CD4-positive, alpha-beta T cell treated with Interleukin-2 at 100 ng/mL for 4 hours (primary cell): ENCODE measurements around the gene CDR2.
"Not testable (repeated sequence)": the region's sequence is repeated elsewhere in the genome, so short reads cannot be mapped to it uniquely, and the experiment has no call there.

ENCODE experiments used
- DNase-seq: peaks from one replicate; pipeline ENCODE4 v3.0.0-alpha.2; 2020; ENCODE audit warnings: low spot score

The CDR2 gene

DNA sequence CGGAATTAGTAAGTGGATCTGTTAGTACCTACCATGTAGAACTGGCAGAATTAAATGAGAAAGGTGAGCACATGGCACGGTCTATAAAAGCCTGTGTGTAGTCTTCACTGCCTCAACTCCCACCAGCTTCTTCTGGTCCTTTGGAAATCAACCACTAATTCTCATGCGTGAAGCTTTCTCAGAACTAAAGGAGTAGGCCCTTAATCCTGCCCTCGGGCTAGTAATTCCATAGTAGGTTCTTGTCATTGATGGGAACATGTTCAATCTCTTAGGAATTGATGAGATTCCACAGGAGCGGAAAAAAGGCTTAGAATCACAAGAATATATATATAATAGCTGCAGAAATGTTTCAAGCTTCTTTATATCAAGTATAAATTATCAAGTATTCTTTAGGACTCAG is 21.7 kb downstream of the CDR2 start:
- no peak for DNase-seq

DNA sequence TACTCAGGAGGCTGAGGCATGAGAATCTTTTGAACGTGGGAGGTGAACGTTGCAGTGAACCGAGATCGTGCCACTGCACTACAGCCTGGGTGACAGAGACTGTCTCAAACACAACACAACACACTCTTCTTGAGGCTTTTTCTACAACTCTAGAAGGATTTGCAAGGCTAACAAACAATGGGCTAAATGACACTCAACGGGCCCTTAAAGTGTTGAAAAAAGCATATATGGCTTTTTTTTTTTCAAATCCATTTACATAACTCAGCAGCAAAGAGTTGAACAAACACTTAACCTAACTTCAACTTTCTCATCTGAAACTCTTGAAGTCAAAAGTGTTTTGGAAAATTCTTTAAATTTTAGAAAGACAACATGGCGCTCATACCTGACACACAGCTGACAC is 22.3 kb downstream of the CDR2 start:
- DNase-seq: no peak

DNA sequence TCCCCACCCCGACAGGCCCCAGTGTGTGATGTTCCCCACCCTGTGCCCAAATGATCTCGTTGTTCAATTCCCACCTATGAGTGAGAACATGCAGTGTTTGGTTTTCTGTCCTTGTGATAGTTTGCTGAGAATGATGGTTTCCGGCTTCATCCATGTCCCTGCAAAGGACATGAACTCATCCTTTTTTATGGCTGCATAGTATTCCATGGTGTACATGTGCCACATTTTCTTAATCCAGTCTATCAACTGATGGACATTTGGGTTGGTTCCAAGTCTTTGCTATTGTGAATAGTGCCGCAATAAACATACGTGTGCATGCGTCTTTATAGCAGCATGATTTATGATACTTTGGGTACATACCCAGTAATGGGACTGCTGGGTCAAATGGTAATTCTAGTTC is 23.4 kb downstream of the CDR2 start:
- DNase-seq: not testable (repeated sequence)

DNA sequence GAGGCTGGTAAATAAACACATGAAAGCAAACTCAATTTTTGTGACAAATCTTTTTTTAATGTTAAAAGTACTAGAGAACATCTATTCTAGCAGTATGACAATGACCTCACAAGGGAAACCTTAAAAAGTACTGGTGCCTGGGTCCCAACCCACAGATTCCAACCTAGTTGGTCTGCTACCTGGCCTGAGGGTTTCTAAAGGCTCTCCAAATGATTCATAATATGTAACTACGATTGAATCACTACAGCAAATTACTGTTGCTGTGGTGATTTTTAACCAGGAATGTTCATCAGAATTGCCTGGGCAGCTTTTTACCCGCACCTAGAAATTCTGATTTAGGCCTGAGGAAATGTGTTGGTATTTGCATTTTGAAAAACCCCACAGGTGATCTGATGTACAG is 26.1 kb downstream of the CDR2 start:
- DNase-seq: no peak

DNA sequence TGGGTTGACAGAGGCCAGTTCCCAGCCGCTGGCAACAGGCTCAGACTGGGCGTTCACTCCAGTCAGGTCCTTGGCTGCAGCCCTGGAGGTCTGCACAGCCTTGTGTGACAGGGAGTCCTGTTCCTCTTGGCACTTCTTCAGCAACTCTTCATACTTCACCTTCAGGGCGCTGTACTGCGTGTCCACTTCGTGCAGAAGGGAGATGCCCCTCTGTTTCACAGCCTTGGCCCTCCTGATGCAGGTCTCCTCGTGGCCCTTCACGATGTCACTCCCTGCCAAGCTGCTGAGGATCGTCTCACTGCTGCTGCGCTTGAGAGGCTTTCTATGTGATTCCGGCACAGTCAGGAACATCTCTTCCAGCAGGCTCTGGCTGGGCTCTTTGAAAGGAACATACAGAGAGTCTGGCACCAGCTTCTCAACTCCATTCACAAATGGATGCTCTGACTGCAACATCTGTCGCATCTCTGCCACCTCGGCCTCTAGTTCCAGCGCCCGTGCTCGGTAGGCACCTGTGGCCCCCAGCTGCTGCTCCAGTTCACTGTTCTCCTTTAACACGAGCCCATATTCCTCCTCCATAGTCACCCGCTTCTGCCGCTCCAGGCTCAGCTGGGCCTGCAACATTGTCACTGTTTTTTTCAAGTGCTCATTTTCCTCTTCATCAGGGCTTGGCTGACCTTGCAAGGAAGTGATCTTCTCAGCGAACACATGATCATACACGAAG is 27.2 kb downstream of the CDR2 start:
- no peak for DNase-seq

DNA sequence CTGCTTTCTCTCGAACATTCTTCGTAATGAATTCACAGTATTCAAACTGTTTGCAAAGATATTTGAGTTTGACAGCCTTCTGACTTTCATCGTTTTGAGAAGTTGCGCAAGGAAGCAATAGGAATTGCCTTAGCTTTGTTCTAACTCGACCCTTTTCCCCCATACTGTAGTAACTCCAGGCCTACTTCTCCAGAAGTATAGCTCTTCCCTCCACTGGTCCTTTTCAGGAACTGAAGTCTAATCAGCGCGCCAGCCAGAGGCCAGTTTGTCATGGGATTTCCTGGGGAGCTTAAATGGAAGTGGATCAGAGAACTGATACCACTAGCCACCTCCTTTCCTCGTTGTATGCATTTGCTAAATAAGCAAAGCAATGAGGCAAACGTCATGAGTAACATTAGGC is 27.9 kb downstream of the CDR2 start:
- DNase-seq: no peak

DNA sequence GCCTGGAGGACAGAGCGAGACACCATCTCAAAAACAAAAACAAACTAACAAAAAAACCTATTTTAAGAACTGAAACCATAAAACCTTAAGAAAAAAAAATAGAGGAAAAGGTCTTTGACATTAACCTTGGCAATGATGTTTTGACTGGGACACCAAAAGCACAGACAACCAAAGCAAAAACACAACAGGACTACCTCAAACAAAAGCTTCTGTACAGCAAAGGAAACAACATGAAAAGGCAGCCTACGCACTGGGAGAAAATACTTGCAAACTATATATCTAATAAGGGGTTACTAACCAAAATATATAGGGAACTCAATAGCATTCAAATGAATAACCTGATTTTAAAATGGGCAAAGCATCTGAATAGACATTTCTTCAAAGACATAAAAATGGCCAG is 32.3 kb downstream of the CDR2 start:
- DNase-seq: no peak

DNA sequence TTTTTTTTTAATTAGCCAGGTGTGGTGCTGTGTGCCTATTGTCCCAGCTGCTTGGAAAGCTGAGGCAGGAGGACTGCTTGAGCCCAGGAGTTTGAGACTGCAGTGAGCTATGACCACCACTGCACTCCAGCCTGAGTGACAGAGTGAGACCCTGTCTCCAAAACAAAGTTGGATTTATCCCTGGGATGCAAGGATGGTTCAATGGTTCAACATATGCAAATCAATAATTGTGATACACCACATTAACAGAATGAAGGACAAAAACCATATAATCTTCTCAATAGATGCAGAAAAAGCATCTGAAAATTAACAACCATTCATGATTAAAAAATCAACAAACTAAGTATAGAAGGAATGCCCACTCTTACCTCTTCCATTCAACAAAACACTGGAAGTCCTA is 33.5 kb downstream of the CDR2 start:
- DNase-seq: no peak

DNA sequence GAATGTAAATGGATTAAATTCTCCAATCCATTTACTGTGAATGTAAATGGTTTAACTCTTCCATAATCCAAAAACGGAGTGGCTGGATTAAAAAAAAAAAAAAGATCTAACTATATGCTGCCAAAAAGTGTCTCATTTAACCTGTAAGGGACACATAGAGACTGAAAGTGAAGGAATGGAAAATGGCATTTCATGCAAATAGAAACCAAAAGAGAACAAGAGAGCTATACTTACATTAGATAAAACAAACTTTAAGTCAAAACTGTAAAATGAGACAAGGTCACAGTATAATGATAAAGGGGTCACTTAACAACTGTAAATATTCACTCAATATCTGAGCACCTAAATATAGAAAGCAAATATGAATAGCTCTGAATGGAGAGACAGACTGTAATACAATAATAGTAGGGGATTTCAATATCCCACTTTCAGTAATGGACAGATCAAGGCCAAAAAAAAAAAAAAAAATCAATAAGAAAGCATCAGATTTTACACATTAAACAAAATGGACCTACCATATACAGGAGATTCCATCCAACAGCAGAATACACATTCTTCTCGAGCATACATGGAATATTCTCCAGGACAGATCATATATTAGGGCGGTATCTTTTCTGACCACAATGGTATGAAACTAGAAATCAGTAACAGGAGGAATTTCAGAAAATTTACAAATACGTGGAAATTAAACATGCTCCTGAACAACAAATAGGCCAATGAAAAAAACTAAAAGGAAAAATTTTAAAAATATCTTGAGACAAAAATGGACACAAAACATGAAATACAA is 36.4 kb downstream of the CDR2 start:
- DNase-seq: no peak

DNA sequence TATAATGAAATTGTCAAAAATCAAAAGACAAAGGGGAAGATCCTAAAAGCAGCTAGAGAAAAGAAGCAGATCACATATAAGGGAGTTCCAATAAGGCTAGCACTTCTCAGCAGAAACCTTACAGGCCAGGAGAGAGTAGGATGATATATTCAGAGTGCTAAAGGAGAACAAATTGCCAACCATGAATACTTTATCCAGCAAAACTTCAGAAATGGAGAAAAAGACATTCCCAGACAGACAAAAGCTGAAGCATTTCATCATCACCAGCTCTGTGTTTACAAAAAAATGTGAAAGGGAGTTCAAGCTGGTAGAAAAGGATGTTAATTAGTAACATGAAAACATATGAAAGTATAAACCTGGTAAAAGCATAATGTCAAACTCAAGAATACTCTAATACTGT is 37.4 kb downstream of the CDR2 start:
- DNase-seq: no peak

DNA sequence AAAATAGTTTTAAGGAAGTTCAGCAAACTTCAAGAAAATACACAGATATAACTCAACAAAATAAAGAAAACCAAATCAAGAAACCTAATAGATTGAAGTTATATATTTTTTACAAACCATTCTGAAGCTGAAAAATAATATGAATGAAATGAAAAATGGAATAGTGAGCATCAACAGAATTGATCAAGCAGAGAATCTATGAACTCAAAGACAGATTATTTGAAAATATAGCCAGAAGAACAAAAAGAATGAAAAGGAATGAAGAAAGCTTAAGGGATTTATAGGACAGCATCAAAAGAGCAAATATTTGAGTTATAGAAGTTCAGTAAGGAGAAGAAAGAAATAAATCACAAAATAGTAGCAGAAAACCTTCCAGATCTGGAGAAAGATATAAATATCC is 37.8 kb downstream of the CDR2 start:
- DNase-seq: no peak

DNA sequence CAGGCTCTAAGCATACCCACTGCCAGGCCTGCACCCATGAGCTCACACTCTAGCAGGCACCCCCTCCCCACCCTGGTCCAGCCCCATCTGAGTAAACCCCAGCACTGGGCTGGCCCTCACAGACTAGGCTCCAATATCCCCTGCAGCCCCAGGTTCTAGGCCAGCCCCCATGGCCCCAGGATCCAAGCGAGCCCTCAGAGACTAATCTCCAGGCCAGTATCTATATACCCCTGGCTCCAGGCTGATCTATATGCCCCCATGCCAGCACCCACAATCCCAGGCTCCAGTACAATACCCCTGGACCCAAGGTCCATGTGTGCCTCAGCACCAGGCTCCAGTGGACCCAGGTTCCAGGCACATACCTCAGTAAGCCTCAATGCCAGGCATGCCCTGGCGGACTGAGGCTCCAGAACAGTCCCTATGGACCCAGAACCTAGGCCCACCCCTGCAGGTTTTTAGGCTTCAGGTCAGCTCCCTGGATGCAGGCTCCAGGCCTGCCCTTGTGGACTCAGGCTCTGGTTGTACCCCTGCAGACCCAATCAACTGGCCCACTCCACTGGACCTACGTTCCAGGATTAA is 38.7 kb downstream of the CDR2 start:
- no peak for DNase-seq

DNA sequence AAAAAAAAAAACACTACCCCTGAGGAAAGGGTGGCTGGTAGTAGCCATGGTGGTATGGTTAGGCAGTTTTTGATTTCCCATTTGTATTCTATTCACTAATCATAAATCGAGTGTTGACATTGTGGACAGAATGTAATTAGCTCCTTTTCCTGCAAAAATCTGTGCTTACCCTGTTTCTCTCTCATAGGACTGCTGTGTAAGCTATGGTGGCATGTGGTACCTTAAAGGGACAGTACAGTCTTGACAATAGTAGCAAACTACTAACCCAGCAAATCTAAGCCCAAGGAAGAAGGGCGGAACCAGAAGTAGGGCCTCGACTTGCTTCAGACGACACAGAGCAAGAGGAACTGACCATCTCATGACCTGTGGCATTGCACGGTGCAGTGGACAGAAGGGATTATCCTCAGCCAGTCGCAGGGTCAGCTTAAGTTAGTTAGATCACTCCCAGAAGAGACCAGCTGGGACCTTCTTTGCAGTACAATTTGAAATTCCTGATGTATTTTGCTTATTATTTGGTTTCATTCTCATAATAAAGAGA is 40.9 kb downstream of the CDR2 start:
- DNase-seq: no peak

DNA sequence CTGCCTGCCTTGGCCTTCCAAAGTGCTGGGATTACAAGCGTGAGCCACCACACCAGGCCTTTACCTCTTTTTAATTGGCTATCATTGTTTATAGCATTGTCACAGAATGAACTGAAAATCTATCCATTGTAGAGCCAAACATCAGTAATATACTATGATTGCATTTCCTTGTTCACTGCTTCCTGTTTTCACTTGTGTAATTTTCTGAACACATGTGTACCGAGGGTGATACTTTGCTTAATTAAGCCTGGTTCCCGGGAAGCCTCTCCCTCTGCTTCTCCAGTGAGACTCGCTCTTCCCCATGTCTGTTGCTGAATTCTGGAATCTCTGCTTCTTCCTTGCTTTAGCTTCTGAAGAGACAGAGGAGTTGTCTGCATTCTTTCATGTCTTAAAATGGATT is 44.1 kb downstream of the CDR2 start:
- DNase-seq: no peak

DNA sequence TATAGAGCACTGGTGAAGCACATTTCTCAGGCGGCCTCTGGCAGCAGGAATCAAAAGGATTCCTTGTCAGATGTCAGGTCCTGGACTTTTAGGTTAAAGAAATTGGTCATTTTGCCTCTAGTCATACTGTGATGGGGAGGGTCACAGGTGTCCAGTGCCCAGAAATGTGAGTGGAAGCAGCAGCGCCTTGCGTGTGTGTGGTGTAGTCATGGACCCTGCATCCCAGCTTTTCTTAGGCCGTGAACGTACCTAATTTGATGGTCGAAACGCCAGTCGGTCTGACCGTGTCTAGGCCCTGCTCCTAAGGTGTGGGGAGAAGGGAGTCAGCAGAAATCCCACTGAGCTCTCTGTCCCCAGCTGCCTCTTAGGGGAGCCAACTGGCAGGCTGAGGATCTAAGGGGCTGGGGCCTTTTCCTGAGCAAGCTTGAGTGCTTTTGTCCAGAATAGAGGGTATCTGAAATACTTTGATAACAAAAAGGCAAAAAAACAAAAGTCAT is 45.2 kb downstream of the CDR2 start:
- DNase-seq: no peak

DNA sequence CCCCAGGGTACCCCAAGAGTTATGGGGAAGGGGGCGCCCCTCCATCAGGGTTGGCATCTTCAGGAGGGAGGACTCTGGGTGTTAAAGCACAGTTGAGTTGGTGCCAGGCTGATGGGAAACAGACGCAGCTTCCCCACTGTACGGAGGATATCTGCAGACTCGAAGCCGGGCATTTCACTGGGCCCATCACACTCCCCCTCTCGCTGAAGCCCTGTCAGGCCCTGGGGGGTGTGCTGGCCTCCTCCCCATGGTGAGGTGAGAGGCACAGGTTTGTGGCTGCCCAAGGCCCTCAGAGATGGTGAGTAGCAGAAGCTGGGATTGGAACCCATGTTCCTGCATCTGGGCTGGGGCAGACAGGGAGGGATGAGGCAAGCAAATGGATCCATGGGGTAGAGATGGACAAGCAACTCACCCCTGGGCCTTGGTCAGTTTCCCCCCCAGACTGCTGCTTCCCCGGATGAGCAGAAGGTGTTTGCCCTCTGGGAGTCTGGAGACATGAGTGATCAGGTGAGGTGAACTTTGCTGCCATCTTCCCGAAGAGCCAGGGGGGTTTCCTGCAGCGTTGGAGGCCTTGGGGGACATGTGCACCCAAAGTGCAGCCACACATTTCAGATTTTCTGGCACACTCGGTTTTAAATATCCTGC is 46.2 kb downstream of the CDR2 start:
- DNase-seq: no peak

DNA sequence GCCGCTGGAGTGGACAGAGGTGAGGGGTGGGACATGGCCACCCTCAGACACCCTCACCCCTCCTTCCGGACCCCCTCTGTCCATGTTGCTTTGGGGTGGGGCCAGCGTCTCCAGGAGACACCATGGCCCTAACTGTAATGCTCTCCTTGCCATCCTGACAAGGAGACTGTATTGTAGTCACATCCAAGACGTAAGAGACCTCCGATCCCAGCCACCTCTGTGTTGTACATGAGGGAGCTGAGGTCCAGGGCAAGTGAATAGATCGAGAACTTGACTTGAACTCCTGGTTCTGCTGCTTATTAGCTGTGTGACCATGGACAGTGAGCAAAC is 47.0 kb downstream of the CDR2 start:
- DNase-seq: no peak

DNA sequence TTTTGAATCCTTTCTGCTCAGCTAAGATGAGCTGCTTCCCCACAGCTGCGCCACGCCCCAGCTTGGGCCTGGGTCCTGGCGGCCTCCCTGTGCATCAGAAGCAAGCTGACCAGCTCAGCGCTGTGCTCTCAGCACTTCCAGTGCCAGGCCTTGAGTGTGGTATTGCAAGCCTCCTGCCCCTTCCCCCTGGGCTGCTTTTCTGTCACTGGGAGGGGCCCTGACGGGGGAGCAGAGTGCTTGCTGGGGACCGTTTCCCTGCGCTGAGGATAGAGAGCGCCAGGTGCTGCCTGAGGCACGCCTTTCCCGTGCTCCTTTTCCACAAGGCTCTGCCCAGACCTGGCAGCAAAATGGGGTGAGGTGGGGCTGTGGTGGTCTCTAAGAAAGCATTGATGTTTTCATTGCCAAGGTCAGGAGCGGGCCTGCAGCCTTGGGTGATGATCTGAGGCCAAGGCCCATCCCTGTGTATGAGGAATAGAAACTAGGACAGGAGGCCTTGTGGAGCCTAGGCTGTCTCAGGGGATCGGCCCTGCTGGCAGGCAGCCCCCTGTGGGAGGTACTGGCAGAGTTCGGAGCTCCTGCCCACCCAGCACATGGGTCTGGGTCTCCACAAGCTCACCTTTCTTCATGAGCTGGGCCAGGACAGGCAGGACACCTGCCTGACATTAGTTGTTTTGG is 47.5 kb downstream of the CDR2 start:
- no peak for DNase-seq

DNA sequence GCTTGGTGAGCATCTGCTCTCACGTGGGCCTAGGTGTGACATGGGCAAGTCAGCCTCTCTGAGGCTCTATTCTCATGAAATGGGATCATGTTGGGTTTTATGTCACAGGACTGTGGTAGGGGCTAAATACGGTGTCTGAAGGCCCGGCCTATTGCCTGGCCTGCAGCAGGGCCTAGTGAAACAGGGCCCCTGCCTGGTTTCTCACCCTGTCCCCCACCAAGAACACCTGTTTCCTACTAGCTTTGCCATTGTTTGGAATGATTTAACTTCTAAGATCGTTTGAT is 48.1 kb downstream of the CDR2 start:
- no peak for DNase-seq

DNA sequence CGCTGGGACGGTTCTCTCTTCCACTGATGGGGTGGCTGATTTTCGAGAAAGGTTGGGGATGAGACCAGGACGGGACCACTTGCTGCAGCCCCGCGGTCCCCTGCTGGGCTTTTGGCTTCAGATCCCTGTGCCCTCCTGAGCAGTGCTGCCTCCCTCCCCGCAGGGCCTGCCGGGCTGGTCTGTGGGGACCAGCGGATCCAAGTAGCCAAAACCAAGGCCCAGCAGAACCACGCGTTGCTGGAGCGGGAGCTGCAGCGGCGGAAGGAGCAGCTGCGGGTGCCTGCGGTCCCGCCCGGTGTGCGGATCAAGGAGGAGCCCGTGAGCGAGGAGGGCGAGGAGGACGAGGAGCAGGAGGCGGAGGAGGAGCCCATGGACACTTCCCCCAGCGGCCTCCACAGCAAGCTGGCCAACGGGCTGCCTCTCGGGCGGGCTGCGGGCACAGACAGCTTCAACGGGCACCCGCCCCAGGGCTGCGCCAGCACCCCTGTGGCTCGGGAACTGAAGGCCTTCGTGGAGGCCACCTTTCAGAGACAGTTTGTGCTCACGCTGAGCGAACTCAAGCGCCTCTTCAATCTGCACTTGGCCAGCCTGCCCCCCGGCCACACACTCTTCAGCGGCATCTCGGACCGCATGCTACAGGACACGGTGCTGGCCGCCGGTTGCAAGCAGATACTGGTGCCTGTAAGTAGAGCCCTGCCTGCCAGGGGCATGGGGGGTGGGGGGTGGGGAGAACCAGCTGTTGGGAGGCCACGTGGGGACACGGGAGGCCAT is 48.6 kb downstream of the CDR2 start:
- no peak for DNase-seq

DNA sequence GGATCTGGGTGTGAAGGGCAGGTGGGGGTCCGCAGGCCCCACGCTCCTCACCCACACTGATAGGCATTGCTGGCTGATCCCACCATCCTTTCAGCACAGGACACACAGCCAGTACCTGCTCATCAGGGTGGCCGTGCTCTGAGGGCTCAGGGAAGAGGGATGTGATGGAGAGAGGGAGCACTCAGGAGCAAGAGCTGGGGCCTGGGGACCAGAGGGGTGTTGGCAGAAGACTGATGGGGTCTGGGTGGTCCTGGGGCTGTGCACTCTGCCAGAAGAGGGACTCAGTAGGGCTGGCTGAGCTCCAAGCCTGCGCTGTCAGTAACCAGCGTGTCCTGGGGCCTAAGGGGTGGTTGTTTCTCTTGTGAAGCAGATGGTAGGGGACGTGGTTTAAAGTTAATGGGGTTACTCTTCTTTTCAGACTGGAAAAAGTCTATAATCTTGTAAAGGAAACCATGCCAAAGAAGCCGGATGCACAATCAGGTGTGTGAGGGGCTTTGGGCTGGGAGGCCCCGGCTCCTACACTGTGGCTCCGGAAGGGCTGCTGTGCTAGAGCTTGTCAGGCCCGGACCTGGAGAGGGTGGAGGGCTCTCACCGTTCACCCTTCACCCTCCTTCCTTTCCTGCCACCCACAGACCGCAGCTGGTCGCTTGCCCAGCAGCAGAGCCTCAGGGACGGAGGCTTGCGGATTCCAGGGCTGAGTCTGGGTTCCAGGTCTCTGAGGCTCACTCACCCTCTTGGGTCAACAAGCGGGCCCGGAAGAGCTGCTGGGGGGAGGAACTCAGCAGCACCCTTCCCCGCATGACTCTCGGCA is 49.4 kb downstream of the CDR2 start:
- no peak for DNase-seq
